Smooth muscle cell (in vitro differentiated cells): Measurements from ENCODE around the gene WRNIP1. TPM values are rescaled to one million over a fixed set of nuclear protein-coding genes. Genes with fewer than 3 reads are reported as not detected.

Experiments used
- DNase-seq: peaks from one replicate; lab custom pipeline; 2025; ENCODE audit not compliant: unreplicated experiment; lab: John Stamatoyannopoulos, UW
- H2AFZ ChIP-seq: fragments of 200-600 bp; sonication (generic); 2 replicates; pipeline ENCODE4 v1.6.0; 2016; ENCODE audit warnings: antibody characterized with exemption, low read depth, mild to moderate bottlenecking
- H3F3A ChIP-seq: fragments of 200-600 bp; sonication (generic); 2 replicates; pipeline ENCODE4 v1.6.0; 2017; ENCODE audit warnings: antibody characterized with exemption, low read depth
- H3K27ac ChIP-seq: fragments of 200-600 bp; sonication (generic); 2 replicates; pipeline ENCODE4 v1.5.1; 2016; ENCODE audit warnings: low read depth, mild to moderate bottlenecking
- H3K27me3 ChIP-seq: fragments of 200-600 bp; sonication (generic); 2 replicates; pipeline ENCODE4 v1.6.1; 2016; ENCODE audit warnings: low read depth, mild to moderate bottlenecking
- H3K36me3 ChIP-seq: fragments of 200-600 bp; sonication (generic); 2 replicates; pipeline ENCODE4 v1.5.1; 2016; ENCODE audit warnings: low read depth
- H3K4me1 ChIP-seq: fragments of 200-600 bp; sonication (generic); 2 replicates; pipeline ENCODE4 v1.5.1; 2016; ENCODE audit warnings: low read depth
- H3K4me2 ChIP-seq: fragments of 200-600 bp; sonication (generic); 2 replicates; pipeline ENCODE4 v1.6.0; 2016; ENCODE audit warnings: mild to moderate bottlenecking
- H3K4me3 ChIP-seq: fragments of 200-600 bp; sonication (generic); 2 replicates; pipeline ENCODE4 v1.5.1; 2016; ENCODE audit warnings: mild to moderate bottlenecking
- H3K79me2 ChIP-seq: fragments of 200-600 bp; sonication (generic); 2 replicates; pipeline ENCODE4 v1.6.0; 2016; ENCODE audit warnings: low read depth, mild to moderate bottlenecking
- H3K9ac ChIP-seq: fragments of 200-600 bp; sonication (generic); 2 replicates; pipeline ENCODE4 v1.6.0; 2016; ENCODE audit warnings: low read depth
- H3K9me3 ChIP-seq: fragments of 200-600 bp; sonication (generic); replicated peaks from 2 replicates; pipeline ENCODE4 v1.5.1; 2016; ENCODE audit warnings: low read depth
- H4K20me1 ChIP-seq: fragments of 200-600 bp; sonication (generic); 2 replicates; pipeline ENCODE4 v1.6.0; 2016; ENCODE audit warnings: low read depth
- CTCF ChIP-seq: fragments of 200-600 bp; sonication (generic); IDR thresholded peaks from 2 replicates; pipeline ENCODE4 v1.5.1; 2017; ENCODE audit warnings: borderline replicate concordance, mild to moderate bottlenecking, antibody characterized with exemption; ENCODE audit not compliant: insufficient read depth, poor library complexity, severe bottlenecking
- WGBS: methylation state at CpG from one replicate; pipeline ENCODE4 v1.1.7; 2016; ENCODE audit warnings: low lambda C conversion rate; 5-methylcytosine and 5-hydroxymethylcytosine counted together
- polyA plus RNA-seq: library from polyadenylated mRNA; unstranded; fragments of >200 nt; fragmentation: Nextera tagmentation; extraction: Ambion mirVana; gene quantifications from 2 replicates; pipeline ENCODE4 v1.2.1, GENCODE V29; 2016
- total RNA-seq: library from RNA; depleted of rRNA; stranded (reverse); fragments of >200 nt; gene quantifications from 2 replicates; pipeline ENCODE4 v1.2.3, GENCODE V29; 2014

Gene WRNIP1
- total and polyA plus RNA-seq, 2 experiments from 2014 or later = 20.0 to 29.6 TPM

- WGBS = 67% methylated on average over 11 of the region's 11 CpGs
- Histone ChIP-seq H3K4me2 (no peak overlapping the region), H3K27me3 (no peaks in the 10 kb centered on the region), H3K4me3 (no peak overlapping the region), H4K20me1 (peaks cover 11% of the 10 kb centered on the region), H3K9ac (no peak overlapping the region), H3F3A (peaks cover 16% of the 10 kb centered on the region), H3K27ac (peak overlapping the region; percentile 75), H3K36me3 (no peaks in the 10 kb centered on the region), H3K9me3 (no peaks in the 10 kb centered on the region), H3K79me2 (peaks cover 2% of the 10 kb centered on the region), H3K4me1 (no peaks in the 10 kb centered on the region), H2AFZ (no peak overlapping the region)
- peak; percentile 71 for TF ChIP-seq CTCF
- DNase-seq = no peak
Observed at GRCh38 chr6:2790588-2791449, 25.6 kb downstream of the WRNIP1 start.

GRCh38 chr6:2791450-2791974, 26.3 kb downstream of the WRNIP1 start:
- H3K4me1 ChIP-seq = no peaks in the 10 kb centered on the region
- no peak overlapping the region for H3K27ac ChIP-seq
- no peaks in the 10 kb centered on the region for H3K9me3 ChIP-seq
- 82% methylated on average over 4 of the region's 4 CpGs for WGBS
- H2AFZ ChIP-seq = no peak overlapping the region
- peaks cover 16% of the 10 kb centered on the region for H3F3A ChIP-seq
- H3K9ac ChIP-seq = no peak overlapping the region
- TF ChIP-seq CTCF = no peak
- peaks cover 9% of the 10 kb centered on the region for H4K20me1 ChIP-seq
- peaks cover 2% of the 10 kb centered on the region for H3K79me2 ChIP-seq
- no peak overlapping the region for H3K4me2 ChIP-seq
- no peak overlapping the region for H3K4me3 ChIP-seq
- no peak for DNase-seq
- H3K36me3 ChIP-seq = no peaks in the 10 kb centered on the region
- H3K27me3 ChIP-seq = no peaks in the 10 kb centered on the region

GRCh38 chr6:2792330-2793110, 27.3 kb downstream of the WRNIP1 start:
- DNase-seq = no peak
- no peak for TF ChIP-seq CTCF
- H3K4me3 ChIP-seq = no peak overlapping the region
- H3K4me2 ChIP-seq = no peak overlapping the region
- peaks cover 2% of the 10 kb centered on the region for H3K79me2 ChIP-seq
- no peaks in the 10 kb centered on the region for H3K9me3 ChIP-seq
- no peaks in the 10 kb centered on the region for H3K36me3 ChIP-seq
- H3K27me3 ChIP-seq = no peaks in the 10 kb centered on the region
- H3K27ac ChIP-seq = no peak overlapping the region
- H3K9ac ChIP-seq = no peak overlapping the region
- H2AFZ ChIP-seq = no peak overlapping the region
- H4K20me1 ChIP-seq = peaks cover 9% of the 10 kb centered on the region
- H3F3A ChIP-seq = peaks cover 16% of the 10 kb centered on the region
- no peaks in the 10 kb centered on the region for H3K4me1 ChIP-seq
- WGBS = 90% methylated on average over 17 of the region's 17 CpGs
